ENCODE measurements around the gene MYRFL. TPM values are rescaled to one million over a fixed set of nuclear protein-coding genes. Genes with fewer than 3 reads are reported as not detected.

Gene MYRFL
- total and polyA plus RNA-seq, 2 experiments from 2014 or later, result 2.3 to 2.7 TPM

- Histone ChIP-seq H3K27ac (no peak overlapping the region), H3K79me2 (no peaks in the 10 kb centered on the region), H3K9me2 (replicated peaks; ENCODE audit: insufficient read depth) (no peaks in the 10 kb centered on the region), H2AFZ (no peak overlapping the region), H3K4me1 (ENCODE audit: insufficient read depth) (peaks cover 12% of the 10 kb centered on the region), H3K4me3 (no peak overlapping the region), H4K20me1 (ENCODE audit: insufficient read depth, poor library complexity, severe bottlenecking) (no peaks in the 10 kb centered on the region), H3K9me3 (ENCODE audit: low read depth) (peaks cover 3% of the 10 kb centered on the region), H3K4me2 (no peak overlapping the region), H3K27me3 (no peaks in the 10 kb centered on the region), H3K36me3 (replicated peaks; ENCODE audit: insufficient read depth, low read depth) (no peaks in the 10 kb centered on the region)
- TF ChIP-seq CTCF (IDR thresholded peaks at IDR 0.05; ENCODE audit: poor library complexity), result no peak
- TF ChIP-seq EZH2phosphoT487 (IDR thresholded peaks at IDR 0.05; ENCODE audit: low read depth, severe bottlenecking, unreplicated experiment), result no peak
- TF ChIP-seq EZH2 (IDR thresholded peaks at IDR 0.05; ENCODE audit: borderline replicate concordance), result no peak
- WGBS (ENCODE audit: low lambda C conversion rate, missing lambda C conversion rate), result 60% methylated on average over 2 of the region's 2 CpGs
- DNase-seq (ENCODE audit: low spot score), result no peak
Measured at GRCh38 chr12:70006619-70006973, 181.6 kb downstream of the MYRFL start.

GRCh38 chr12:70007687-70008086 is 182.7 kb downstream of the MYRFL start:
- Histone ChIP-seq H3K4me1 (ENCODE audit: insufficient read depth) (peaks cover 3% of the 10 kb centered on the region), H4K20me1 (ENCODE audit: insufficient read depth, poor library complexity, severe bottlenecking) (no peaks in the 10 kb centered on the region), H3K27ac (no peak overlapping the region), H3K27me3 (no peaks in the 10 kb centered on the region), H3K9me3 (ENCODE audit: low read depth) (peaks cover 3% of the 10 kb centered on the region), H3K4me2 (no peak overlapping the region), H2AFZ (no peak overlapping the region), H3K36me3 (replicated peaks; ENCODE audit: insufficient read depth, low read depth) (no peaks in the 10 kb centered on the region), H3K9me2 (replicated peaks; ENCODE audit: insufficient read depth) (no peaks in the 10 kb centered on the region), H3K79me2 (no peaks in the 10 kb centered on the region), H3K4me3 (no peak overlapping the region)
- TF ChIP-seq EZH2phosphoT487 (IDR thresholded peaks at IDR 0.05; ENCODE audit: low read depth, severe bottlenecking, unreplicated experiment), result no peak
- TF ChIP-seq EZH2 (IDR thresholded peaks at IDR 0.05; ENCODE audit: borderline replicate concordance), result no peak
- TF ChIP-seq CTCF (IDR thresholded peaks at IDR 0.05; ENCODE audit: poor library complexity), result no peak
- WGBS (ENCODE audit: low lambda C conversion rate, missing lambda C conversion rate), result 86% methylated on average over 2 of the region's 2 CpGs
- no peak for DNase-seq (ENCODE audit: low spot score)

Other genes with a start within 250 kb of the MYRFL start
- 188 and 206 TPM in 2 replicates for gene CCT2, start 239.8 kb upstream of the MYRFL start, total RNA-seq
- 168 and 177 TPM in 2 replicates for gene CCT2, start 239.8 kb upstream of the MYRFL start, polyA plus RNA-seq
- not detected in 2 replicates for gene LRRC10, start 214.3 kb upstream of the MYRFL start, total RNA-seq
- not detected in 2 replicates for gene LRRC10, start 214.3 kb upstream of the MYRFL start, polyA plus RNA-seq
- gene BEST3, start 125.9 kb upstream of the MYRFL start, total RNA-seq, result 0.08 and 0.60 TPM in 2 replicates
- 0.34 TPM in 1 of 2 replicates, not detected in the other for gene BEST3, start 125.9 kb upstream of the MYRFL start, polyA plus RNA-seq
- gene RAB3IP, start 86.4 kb upstream of the MYRFL start, total RNA-seq, result 41.1 and 41.3 TPM in 2 replicates
- 24.3 and 34.2 TPM in 2 replicates for gene RAB3IP, start 86.4 kb upstream of the MYRFL start, polyA plus RNA-seq

Data from hepatocyte (in vitro differentiated cells).